ENCODE results near the gene RPL13A. TPM values are rescaled to one million over a fixed set of nuclear protein-coding genes. Genes with fewer than 3 reads are reported as not detected.

The RPL13A gene
- total RNA-seq, 3 donors from 2014 or later: 2,162 to 2,782 (median 2,296) TPM

- ATAC-seq (no peak), DNase-seq (no peak)
- intact Hi-C loops (cut with DNase I, micrococcal nuclease): no loop called here
- H3K4me3 ChIP-seq: no peak overlapping the region
- TF ChIP-seq CTCF (IDR thresholded peaks at IDR 0.05): no peak
- peaks cover 3% of the 10 kb centered on the region for H3K4me1 ChIP-seq (ENCODE audit: low read depth)
- H3K9me3 ChIP-seq: no peaks in the 10 kb centered on the region
- no peaks in the 10 kb centered on the region for H3K36me3 ChIP-seq (ENCODE audit: low read depth)
Measured at GRCh38 chr19:49481020-49481683, 6.3 kb upstream of the RPL13A start.

- H3K4me3 ChIP-seq: no peak overlapping the region
- no peak for TF ChIP-seq CTCF (IDR thresholded peaks at IDR 0.05)
- H3K4me1 ChIP-seq (ENCODE audit: low read depth): peaks cover 21% of the 10 kb centered on the region
- intact Hi-C loops (cut with DNase I, micrococcal nuclease): no loop called here
- no peaks in the 10 kb centered on the region for H3K9me3 ChIP-seq
- DNase-seq (no peak), ATAC-seq (no peak)
- peaks cover 12% of the 10 kb centered on the region for H3K36me3 ChIP-seq (ENCODE audit: low read depth)
Measured at GRCh38 chr19:49486232-49486631, 1.2 kb upstream of the RPL13A start.

- intact Hi-C loops (cut with DNase I, micrococcal nuclease): no loop called here
- Histone ChIP-seq H3K9me3 (no peaks in the 10 kb centered on the region), H3K36me3 (ENCODE audit: low read depth) (peaks cover 15% of the 10 kb centered on the region), H3K4me1 (ENCODE audit: low read depth) (peaks cover 21% of the 10 kb centered on the region), H3K4me3 (no peak overlapping the region)
- TF ChIP-seq CTCF (IDR thresholded peaks at IDR 0.05): no peak
- no peak for DNase-seq
- ATAC-seq: no peak
Measured at GRCh38 chr19:49486710-49487276, 615 bp upstream of the RPL13A start.

- DNase-seq: no peak
- intact Hi-C loops (cut with DNase I, micrococcal nuclease): no loop called here
- no peak for ATAC-seq
- no peak for TF ChIP-seq CTCF (IDR thresholded peaks at IDR 0.05)
- H3K4me3 ChIP-seq: peak overlapping the region; percentile 88
- H3K9me3 ChIP-seq: no peaks in the 10 kb centered on the region
- H3K4me1 ChIP-seq (ENCODE audit: low read depth): peaks cover 21% of the 10 kb centered on the region
- H3K36me3 ChIP-seq (ENCODE audit: low read depth): peaks cover 15% of the 10 kb centered on the region
Measured at GRCh38 chr19:49488046-49488862, 846 bp downstream of the RPL13A start.

GRCh38 chr19:49488863-49489537 lies 1.6 kb downstream of the RPL13A start:
- Histone ChIP-seq H3K4me3 (peak overlapping the region; percentile 88), H3K4me1 (ENCODE audit: low read depth) (peaks cover 21% of the 10 kb centered on the region), H3K9me3 (no peaks in the 10 kb centered on the region), H3K36me3 (ENCODE audit: low read depth) (peaks cover 15% of the 10 kb centered on the region)
- no peak for TF ChIP-seq CTCF (IDR thresholded peaks at IDR 0.05)
- intact Hi-C loops (cut with DNase I, micrococcal nuclease): no loop called here
- ATAC-seq (no peak), DNase-seq (no peak)
